ENCODE measurements around the gene PPP6R1.

PPP6R1 gene

GRCh38 chr19:55244004-55244680 is 14.7 kb downstream of the PPP6R1 start:
- DNase-seq (ENCODE audit: low spot score) = no peak

DNA sequence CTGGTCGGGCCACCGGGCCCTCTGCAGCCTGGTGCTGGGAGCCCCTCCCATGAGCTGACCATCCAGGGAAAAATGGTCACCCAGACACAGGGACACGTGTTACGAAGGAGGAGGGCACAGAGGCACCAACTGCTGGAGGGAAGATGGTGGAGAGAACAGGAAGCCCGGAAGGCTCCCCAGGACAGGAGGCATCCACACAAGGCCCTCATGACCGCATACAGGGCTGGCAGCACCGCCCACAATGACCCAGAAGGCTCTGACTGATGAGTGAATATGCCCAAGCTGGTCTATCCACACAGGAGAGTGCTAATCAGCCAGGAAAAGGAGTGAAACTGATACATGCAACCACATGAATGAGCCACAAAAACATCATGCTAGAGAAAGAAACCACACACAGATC is 16.3 kb downstream of the PPP6R1 start:
- DNase-seq (ENCODE audit: low spot score) = no peak

- no peak for DNase-seq (ENCODE audit: low spot score)
These were observed 16.8 kb downstream of the PPP6R1 start for GRCh38 chr19:55241935-55242464.

- no peak for DNase-seq (ENCODE audit: low spot score)
These were observed 17.5 kb downstream of the PPP6R1 start for GRCh38 chr19:55241143-55241934.

- no peak for DNase-seq (ENCODE audit: low spot score)
These were observed 18.1 kb downstream of the PPP6R1 start for GRCh38 chr19:55240713-55241020.

DNA sequence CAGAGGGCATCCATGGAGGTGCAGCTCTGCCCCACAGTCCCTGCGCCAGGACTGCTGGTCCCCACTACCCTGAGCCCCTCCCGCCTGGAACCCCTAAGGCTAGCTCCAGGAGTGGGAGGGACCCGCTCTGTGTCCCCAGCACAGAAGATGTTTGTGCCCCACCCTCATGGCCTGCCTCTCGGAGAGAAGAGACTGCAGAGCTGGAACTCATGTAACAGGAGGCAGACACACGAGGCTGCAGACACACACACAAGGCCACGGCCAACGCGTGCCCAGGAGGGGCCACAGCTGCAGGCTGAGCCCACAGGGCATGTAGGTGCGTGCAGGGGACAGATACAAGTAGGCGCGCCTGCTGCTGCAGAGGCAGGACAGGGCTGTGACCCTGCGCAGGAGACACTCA is 19.8 kb downstream of the PPP6R1 start:
- no peak for DNase-seq (ENCODE audit: low spot score)

DNA sequence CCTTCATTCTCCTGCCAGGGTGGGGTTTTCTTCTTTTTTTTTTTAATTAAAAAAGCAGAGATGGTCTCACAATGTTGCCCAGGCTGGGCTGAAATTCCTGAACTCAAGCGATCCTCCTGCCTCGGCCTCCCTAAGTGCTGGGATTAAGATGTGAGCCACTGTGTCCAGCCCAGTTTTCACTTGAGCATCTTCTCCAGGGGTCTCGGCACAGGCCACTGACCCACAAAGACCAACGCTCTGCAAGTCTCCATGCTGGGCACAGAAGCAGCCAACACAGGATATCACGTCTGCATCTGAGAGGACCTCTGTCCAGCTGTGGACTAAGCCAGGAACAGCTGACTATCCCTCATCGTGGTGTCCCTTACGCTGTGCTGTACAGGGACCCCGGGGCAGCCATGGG is 20.8 kb downstream of the PPP6R1 start:
- no peak for DNase-seq (ENCODE audit: low spot score)

GRCh38 chr19:55232986-55233385 is 25.8 kb downstream of the PPP6R1 start:
- no peak for DNase-seq (ENCODE audit: low spot score)

DNA sequence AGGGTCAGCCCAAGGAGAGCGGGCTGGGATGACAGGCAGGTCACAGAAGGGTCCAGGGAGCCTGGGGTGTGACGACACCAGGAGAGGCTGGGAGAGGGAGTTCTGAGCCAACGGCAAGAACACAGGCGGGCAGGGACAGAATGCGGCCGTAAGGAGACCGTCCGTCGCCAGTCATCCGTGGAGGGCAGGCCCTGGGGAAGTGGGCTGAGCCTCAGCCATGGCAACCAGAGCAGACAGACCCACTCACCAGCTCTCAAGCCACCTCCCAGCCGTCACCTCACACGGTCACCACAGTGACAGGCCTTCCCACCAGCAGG is 26.6 kb downstream of the PPP6R1 start:
- no peak for DNase-seq (ENCODE audit: low spot score)

DNA sequence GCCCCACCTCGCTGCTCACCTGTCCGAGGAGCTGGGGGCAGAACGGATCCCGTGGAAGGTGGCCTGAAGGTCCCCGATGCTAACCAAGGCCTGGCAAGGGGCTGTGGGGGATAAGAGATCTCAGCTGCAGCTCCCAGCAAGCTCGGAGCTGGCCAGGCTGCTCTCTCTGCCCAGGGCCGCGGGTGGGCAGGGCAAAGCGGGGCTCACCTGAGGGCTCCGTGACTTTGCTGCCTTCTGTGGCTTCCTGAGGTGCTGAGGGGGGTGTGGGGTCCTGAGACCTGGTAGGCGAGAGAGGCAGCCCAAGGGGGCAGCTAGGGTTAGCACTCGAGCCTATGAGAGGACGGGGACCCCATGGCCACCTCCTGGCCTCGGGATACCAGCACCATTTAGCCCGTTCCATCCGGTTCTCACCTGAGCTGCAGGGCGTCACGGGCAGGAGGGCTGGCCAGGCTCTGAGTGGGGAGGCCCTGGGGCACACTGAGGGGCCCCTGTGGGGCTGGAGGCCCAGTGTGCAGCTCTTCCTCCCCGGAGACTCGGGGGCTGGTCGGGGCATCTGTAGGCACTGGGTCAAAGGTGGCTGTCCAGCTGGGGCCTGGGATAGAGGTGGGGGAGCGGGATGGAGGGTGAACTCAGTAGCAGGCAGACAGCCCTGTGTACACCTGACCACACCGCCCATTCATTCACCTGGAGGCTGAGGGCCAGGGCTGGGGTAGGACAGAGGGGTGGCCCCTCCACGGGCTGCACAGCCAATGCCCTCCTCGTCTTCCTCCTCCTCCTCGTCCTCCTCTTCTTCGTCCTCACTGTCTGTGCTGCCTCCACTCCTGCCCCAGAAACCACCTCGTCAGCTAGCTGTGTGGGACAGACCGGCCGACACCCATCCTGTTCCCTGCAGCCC is 27.2 kb downstream of the PPP6R1 start:
- DNase-seq (ENCODE audit: low spot score) = no peak

- DNase-seq (ENCODE audit: low spot score) = no peak
These were observed 28.0 kb downstream of the PPP6R1 start for GRCh38 chr19:55230780-55231179.

DNA sequence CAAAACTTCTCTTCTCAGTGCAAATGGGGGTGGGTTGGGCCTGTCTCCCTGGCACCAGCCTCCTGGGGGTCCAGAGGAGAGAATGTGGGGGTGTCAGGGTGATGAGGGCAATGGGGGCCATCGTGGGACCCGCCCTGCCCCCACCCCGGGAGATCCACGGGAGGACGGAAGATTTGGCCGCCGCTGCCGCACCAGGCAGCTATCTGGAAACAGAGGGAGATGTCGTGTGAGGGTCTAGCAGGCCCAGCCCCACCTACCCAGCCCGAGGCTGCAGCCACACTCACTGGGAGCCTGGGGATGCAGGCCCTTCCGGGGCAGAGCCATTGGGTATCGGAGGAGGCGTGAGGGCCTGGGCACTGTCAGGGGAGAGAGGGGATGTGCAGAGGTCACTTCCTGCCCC is 28.5 kb downstream of the PPP6R1 start:
- no peak for DNase-seq (ENCODE audit: low spot score)

- no peak for DNase-seq (ENCODE audit: low spot score)
These were observed 29.0 kb downstream of the PPP6R1 start for GRCh38 chr19:55229789-55230182.

DNA sequence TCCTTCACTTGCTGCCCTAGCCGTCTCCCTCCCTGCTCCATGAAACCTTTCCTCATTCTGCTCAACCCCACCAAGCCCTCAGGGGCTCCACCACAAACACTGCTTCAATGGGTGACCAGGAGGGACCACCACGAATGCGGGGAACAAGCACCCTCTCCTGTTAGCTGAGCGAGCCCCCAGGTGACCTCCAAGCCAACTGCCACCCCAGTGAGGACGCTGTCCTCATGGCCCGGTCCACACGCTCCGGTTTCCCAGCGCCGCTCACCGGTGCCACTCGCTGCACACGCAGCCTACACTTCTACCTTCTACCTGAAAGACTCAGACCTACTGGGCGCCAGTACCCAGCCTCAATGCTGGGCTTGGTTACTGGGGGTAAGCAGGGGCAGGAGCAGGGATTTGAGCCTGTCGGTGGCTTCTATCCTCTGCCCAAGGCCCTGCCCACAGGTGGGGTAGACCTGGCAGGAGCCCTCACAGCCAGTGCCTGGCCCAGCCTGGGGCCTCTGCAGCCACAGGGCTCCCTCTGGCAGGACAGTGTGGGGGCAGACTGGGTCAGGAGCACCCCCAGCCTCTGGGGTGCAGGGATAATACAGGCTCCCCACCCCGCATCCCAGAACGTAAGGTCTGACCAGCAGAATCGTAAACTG is 29.6 kb downstream of the PPP6R1 start:
- DNase-seq (ENCODE audit: low spot score) = no peak

DNA sequence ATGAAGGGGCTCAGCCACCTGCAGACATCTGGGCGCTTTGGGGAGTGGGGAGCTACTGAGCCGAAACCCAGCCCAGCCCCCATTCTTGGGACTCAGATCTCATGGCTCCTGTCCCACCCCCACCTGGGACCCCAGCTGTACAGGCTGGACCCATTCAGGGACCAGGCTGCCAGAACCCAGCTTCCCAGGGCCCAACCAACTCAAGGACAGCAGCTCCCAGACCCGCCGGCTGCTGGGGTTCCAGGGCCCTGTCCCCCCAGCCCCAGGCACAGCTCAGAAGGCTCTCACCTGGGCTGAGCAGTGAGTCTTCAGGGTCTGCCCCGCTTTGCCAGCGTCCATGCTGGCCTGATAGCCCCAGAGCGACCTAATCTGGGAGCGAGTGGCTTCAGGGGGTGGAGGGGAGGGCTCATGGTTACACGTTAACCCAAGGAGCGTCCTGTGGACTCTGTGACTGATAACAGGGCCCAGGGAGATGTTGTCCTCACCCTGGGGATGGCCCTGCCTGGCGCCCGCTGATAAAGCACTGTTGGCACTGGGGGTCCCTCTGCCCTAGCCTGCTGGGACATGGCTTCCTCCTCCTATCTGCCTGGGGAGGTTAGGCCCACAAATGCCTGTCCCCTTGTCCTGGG is 30.3 kb downstream of the PPP6R1 start, which contains the start of gene TMEM86B:
Gene TMEM86B (minus strand): TSS at position 361 of the 629 bp plus-strand sequence. CDS start 22 bp downstream, at position 339.
- no peak for DNase-seq (ENCODE audit: low spot score)

- no peak for DNase-seq (ENCODE audit: low spot score)
These were observed 30.8 kb downstream of the PPP6R1 start for GRCh38 chr19:55228015-55228391.

GRCh38 chr19:55227241-55228014 is 31.4 kb downstream of the PPP6R1 start:
- no peak for DNase-seq (ENCODE audit: low spot score)

DNA sequence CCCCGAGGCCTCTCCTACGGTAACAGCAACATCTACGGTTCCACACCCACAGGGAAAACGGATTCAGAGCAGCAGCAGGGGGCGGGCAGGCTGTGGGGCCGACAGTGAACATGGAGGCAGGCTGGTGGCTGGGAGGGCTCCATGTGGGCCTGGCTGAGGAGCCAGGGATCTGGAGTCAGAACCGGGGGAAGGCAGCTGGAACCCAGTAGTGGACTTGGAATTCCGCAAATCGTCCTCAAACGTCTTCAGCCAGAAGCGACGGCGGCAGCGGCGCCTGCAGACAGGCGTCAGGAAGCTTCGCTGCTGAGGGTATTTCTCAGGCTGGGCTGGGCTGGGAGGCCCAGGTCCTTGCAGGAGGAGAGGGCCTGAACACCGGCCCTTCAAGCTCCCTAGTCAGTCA is 32.0 kb downstream of the PPP6R1 start:
- DNase-seq (ENCODE audit: low spot score) = no peak

- no peak for DNase-seq (ENCODE audit: low spot score)
These were observed 32.5 kb downstream of the PPP6R1 start for GRCh38 chr19:55226273-55226672.

DNA sequence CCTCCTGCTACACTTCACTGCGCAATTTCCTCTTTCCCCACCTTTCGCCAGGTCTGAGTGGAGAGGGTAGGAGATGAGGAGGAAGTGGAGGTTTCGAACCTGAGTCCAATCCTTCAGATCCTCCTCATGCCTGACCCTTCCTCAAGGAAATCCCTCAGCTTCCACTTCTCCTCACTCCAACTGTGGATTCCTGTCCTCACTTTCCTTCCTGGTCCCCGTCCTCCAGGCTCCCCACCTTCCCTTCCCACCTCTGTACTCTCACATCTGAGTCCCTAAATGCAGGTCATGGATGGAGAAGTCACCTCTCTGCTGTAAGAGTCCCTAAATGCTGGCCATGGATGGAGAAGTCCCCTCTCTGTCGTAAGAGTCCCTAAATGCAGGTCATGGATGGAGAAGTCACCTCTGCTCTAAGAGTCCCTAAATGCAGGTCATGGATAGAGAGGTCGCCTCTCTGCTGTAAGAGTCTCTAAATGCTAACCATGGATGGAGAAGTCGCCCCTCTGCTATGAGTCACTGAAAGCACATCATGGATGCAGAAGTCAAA is 33.3 kb downstream of the PPP6R1 start:
- no peak for DNase-seq (ENCODE audit: low spot score)

Data from CD4-positive, alpha-beta T cell treated with Interleukin-15 for 4 hours (primary cell).